Measurements from ENCODE around the gene PTMA.

The PTMA gene

DNA sequence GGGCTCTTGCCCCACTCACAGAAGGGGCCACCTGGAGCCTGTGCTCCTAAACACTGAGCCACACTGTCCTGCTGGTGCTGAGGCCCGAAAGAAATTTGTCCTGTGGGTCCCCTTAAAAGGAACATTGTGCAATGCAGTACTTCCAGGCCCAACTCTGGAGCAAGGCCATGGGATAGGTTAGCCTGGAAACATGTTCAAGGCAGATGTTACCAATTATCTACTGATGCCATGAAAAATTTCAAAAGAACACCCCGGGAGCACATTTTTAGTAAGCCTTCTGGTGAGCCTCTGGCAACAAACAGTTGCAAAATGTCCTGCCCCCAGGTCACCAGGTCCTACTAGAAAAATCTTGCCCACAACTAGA is 12.3 kb upstream of the PTMA start:
- no peak for DNase-seq (ENCODE audit: low read depth)
- H3K4me3 ChIP-seq (ENCODE audit: low read depth, low read length): no peak overlapping the region
- TF ChIP-seq, protein P1, sequence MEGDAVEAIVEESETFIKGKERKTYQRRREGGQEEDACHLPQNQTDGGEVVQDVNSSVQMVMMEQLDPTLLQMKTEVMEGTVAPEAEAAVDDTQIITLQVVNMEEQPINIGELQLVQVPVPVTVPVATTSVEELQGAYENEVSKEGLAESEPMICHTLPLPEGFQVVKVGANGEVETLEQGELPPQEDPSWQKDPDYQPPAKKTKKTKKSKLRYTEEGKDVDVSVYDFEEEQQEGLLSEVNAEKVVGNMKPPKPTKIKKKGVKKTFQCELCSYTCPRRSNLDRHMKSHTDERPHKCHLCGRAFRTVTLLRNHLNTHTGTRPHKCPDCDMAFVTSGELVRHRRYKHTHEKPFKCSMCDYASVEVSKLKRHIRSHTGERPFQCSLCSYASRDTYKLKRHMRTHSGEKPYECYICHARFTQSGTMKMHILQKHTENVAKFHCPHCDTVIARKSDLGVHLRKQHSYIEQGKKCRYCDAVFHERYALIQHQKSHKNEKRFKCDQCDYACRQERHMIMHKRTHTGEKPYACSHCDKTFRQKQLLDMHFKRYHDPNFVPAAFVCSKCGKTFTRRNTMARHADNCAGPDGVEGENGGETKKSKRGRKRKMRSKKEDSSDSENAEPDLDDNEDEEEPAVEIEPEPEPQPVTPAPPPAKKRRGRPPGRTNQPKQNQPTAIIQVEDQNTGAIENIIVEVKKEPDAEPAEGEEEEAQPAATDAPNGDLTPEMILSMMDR (IDR thresholded peaks at IDR 0.05; ENCODE audit: low read depth, low read length, missing control alignments): no peak
- in situ Hi-C loops (cut with HindIII; ENCODE audit: low sequenced_read_pairs): loop anchor here (10.0 kb wide), 1 partner anchor 71 kb away; no protein-coding TSS in a partner anchor

DNA sequence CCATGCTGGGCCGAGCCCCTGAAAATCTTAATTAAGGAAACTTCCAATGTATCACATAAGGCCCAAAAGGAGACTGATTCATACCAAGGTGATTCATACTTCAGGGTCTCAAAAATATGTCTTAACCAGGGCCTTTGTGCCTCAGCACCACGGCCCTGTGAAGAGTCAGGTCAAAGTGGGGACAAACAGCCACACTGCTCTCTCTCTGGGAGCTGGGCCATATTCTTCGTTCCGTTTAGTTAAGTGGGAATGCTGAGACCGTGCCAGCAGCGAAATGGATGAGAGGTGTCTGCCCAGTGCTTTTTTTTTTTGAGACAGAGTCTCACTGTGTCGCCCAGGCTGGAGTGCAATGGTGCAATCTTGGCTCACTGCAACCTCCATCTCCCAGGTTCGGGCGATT is 9.3 kb upstream of the PTMA start:
- TF ChIP-seq, protein P1 (IDR thresholded peaks at IDR 0.05; ENCODE audit: low read depth, low read length, missing control alignments): no peak

DNA sequence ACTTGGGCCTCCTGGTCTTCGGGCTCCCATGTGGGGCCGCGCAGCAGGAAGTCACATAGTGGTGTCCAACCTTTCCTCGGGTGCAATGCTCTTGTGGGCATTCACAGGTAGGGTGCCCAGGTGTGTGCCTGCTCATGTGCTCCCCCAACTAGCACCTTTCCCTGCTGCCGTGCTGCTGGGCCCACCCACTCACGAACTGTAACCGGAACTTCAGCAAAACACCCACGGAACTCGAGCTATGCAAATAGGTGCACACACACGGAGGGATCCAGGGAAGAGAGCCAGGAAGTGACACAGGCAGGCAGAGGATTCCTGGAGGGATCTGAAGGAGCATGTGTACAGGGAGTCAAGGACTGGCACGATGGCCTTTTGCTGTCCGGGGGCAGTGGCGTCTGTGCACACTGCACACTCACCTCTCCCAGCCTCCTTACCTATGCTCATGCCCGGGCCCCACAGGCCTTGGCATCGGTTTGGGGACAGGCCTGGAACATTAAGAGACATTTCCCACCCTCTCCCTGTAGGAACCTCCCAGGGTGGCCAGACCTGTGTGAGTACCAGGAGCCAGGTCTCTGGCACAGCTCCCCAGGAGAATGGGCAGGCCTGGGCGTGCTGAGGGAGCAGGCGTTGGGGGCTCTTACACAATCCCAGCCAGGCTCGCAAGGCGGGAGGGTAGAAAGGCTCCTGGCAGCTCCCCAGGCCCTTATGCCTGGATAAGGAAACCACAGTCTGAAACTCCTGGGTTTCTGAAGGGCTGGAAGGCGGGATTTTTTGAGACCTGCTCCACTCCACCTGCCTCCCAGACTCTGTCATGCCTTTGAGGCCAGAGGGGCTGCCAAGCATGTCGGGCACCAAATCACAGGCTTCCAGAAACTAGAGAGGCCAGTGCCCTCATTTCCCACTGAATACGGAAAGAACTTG is 6.6 kb upstream of the PTMA start:
- no peak overlapping the region for H3K4me3 ChIP-seq (ENCODE audit: low read depth, low read length)
- DNase-seq (ENCODE audit: low read depth): no peak
- TF ChIP-seq, protein P1 (IDR thresholded peaks at IDR 0.05; ENCODE audit: low read depth, low read length, missing control alignments): no peak
- in situ Hi-C loops (cut with HindIII; ENCODE audit: low sequenced_read_pairs): no loop called here

More for the DNA sequence above, 9.3 kb upstream of the PTMA start:
- H3K4me3 ChIP-seq (ENCODE audit: low read depth, low read length): no peak overlapping the region
- peak; percentile 53 for DNase-seq (ENCODE audit: low read depth)
- in situ Hi-C loops (cut with HindIII; ENCODE audit: low sequenced_read_pairs): loop anchor here (10.0 kb wide), 1 partner anchor 74 kb away; no protein-coding TSS in a partner anchor

DNA sequence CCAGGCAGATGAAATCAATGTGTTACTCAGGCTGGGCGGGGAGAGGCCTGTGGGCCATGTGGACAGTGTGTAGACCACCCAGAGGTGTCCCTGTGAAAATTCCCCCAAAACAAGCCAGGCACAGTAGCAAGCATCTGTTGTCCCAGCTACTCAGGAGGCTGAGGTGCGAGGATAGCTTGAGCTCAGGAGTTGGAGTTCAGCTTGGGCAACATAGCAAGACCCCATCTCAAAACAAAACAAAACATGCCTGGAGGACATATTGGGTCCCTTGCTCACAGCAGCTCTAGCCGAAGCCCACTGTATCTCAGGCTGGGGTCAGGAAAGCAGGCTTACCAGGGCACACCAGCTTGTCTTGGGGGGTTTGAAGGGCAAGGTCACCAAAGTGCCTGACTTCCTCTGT is 4.3 kb upstream of the PTMA start:
- in situ Hi-C loops (cut with HindIII; ENCODE audit: low sequenced_read_pairs): no loop called here
- TF ChIP-seq, protein P1 (IDR thresholded peaks at IDR 0.05; ENCODE audit: low read depth, low read length, missing control alignments): no peak
- DNase-seq (ENCODE audit: low read depth): no peak
- no peak overlapping the region for H3K4me3 ChIP-seq (ENCODE audit: low read depth, low read length)

DNA sequence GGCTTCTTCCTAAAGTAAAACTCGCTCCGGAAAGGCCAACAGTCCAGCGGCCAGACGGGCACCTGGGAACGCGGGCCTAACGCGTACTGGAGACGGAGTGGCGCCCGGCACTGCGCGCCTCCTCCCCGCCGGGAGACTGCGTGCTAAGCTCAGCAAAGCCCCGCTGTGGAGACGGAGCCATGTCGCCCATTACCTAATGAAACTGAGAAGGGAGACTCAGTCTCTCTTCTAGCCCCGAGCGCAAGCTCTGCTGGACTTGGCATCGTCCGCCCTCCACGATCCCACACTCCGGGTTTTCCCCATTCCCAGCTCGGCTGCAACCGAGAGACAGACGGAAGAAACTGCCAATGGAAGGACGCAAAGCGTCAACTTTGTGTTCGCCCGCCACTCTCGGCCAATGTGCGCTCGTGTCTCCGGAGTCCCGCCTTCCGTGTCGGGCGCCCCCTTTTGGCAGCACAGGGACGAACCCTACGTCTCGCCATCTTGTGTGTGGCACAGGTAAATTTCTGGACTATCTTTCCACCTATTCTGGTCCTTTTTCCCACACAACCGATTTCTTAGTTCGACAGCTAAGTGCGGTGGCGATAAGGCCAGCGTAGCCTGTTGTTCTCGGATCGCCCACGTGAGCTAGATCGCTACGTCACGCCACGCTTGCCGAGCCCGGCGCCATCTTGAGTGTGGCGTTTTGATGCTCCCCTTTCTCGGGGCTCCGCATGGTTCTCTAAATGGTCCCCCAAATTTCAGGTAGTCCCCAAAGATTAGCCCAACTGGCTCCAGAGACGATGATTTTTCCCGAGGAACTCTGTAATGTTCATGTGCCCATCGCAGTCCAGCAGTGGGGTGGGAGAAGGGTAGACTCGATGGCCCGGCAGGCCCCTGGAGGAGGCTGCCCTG is 1.3 kb upstream of the PTMA start:
- TF ChIP-seq, protein P1 (IDR thresholded peaks at IDR 0.05; ENCODE audit: low read depth, low read length, missing control alignments): peak; percentile 92

DNA sequence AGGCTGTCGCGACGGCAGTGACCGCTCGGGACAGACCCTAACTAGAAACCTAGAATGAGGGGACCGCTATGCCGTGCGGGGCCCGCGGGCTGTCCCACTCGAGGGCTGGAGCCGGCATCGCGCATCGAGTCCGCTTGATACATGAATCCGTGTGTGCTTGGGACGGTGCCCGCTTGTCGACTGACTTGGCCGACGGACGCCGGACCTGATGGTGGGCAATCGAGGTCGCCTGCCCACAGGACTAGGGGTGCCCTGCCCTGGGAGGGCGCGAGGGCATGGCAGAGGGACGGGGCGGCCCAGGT is 749 bp upstream of the PTMA start:
- TF ChIP-seq, protein P1 (IDR thresholded peaks at IDR 0.05; ENCODE audit: low read depth, low read length, missing control alignments): no peak
- DNase-seq (ENCODE audit: low read depth): no peak
- in situ Hi-C loops (cut with HindIII; ENCODE audit: low sequenced_read_pairs): no loop called here
- peak overlapping the region; percentile 56 for H3K4me3 ChIP-seq (ENCODE audit: low read depth, low read length)

More for the DNA sequence above, 1.3 kb upstream of the PTMA start:
- peak; percentile 98 for DNase-seq (ENCODE audit: low read depth)
- H3K4me3 ChIP-seq (ENCODE audit: low read depth, low read length): peak overlapping the region; percentile 56
- in situ Hi-C loops (cut with HindIII; ENCODE audit: low sequenced_read_pairs): no loop called here
